SU-DHL-6 (cell line): ENCODE results near the gene KCTD19.
A peak's percentile ranks its signal among the peaks of the same experiment; 100 is the strongest.

Source experiments
- H2AFZ ChIP-seq: fragments of 200-600 bp; sonication (generic); 2 replicates; pipeline ENCODE4 v1.6.1; 2014; ENCODE audit warnings: low read depth, mild to moderate bottlenecking, moderate library complexity, mixed read lengths, antibody characterized with exemption, low read length; ENCODE audit not compliant: severe bottlenecking
- H3F3A ChIP-seq: fragments of 200-600 bp; shearing (Covaris generic); 2 replicates; pipeline ENCODE4 v1.6.0; 2016; ENCODE audit warnings: antibody characterized with exemption, mild to moderate bottlenecking; ENCODE audit not compliant: insufficient read depth
- H3K27ac ChIP-seq: fragments of 200-600 bp; sonication (generic); 2 replicates; pipeline ENCODE4 v1.5.1; 2016; ENCODE audit warnings: low read depth, mild to moderate bottlenecking, low read length, moderate library complexity, mixed read lengths
- H3K27me3 ChIP-seq: fragments of 200-600 bp; sonication (generic), shearing (Covaris generic); 2 replicates; pipeline ENCODE4 v1.6.0; 2014; ENCODE audit warnings: mild to moderate bottlenecking, low read length
- H3K36me3 ChIP-seq: fragments of 200-600 bp; sonication (generic); 2 replicates; pipeline ENCODE4 v1.6.1; 2014; ENCODE audit warnings: mild to moderate bottlenecking, low read length, mixed read lengths
- H3K4me2 ChIP-seq: fragments of 300-600, 200-600 bp; shearing (Covaris generic), sonication (generic); 2 replicates; pipeline ENCODE4 v1.6.0; 2014; ENCODE audit warnings: low read length, low read depth, mild to moderate bottlenecking; ENCODE audit not compliant: poor library complexity, severe bottlenecking
- H3K4me3 ChIP-seq: fragments of 200-600 bp; sonication (generic); 2 replicates; pipeline ENCODE4 v1.5.1; 2014; ENCODE audit warnings: antibody characterized with exemption, low read length, mild to moderate bottlenecking, mixed read lengths; ENCODE audit not compliant: insufficient read depth, poor library complexity, severe bottlenecking
- H3K79me2 ChIP-seq: fragments of 200-600 bp; sonication (generic); 2 replicates; pipeline ENCODE4 v1.6.1; 2014; ENCODE audit warnings: mild to moderate bottlenecking, low read length, moderate library complexity; ENCODE audit not compliant: insufficient read depth
- H3K9ac ChIP-seq: fragments of 200-600 bp; sonication (generic); 2 replicates; pipeline ENCODE4 v1.7.0; 2014; ENCODE audit warnings: mild to moderate bottlenecking, low read length
- H3K9me2 ChIP-seq: fragments of 200-600 bp; sonication (generic); replicated peaks from 2 replicates; pipeline ENCODE4 v1.6.1; 2014; ENCODE audit warnings: low read length; ENCODE audit not compliant: insufficient read depth
- H3K9me3 ChIP-seq: fragments of 200-600 bp; sonication (generic); 2 replicates; pipeline ENCODE4 v1.6.1; 2014; ENCODE audit warnings: low read length, mixed read lengths; ENCODE audit not compliant: insufficient read depth
- H4K20me1 ChIP-seq: fragments of 200-600 bp; sonication (generic); 2 replicates; pipeline ENCODE4 v1.6.1; 2014; ENCODE audit warnings: low read depth, mild to moderate bottlenecking, antibody characterized with exemption, low read length, moderate library complexity, mixed read lengths
- EZH2phosphoT487 ChIP-seq: fragments of 200-600 bp; sonication (generic), shearing (Covaris generic); conservative IDR thresholded peaks from 2 replicates; pipeline ENCODE4 v1.6.1; 2018; ENCODE audit warnings: mild to moderate bottlenecking, antibody characterized with exemption, low read length, moderate library complexity, mixed read lengths
- TF ChIP-seq, protein P1 (sequence below): fragments of 200-600 bp; sonication (generic); IDR thresholded peaks from one replicate; pipeline ENCODE4 v1.5.1; 2017; ENCODE audit warnings: antibody characterized with exemption, mild to moderate bottlenecking, low read length, moderate library complexity; ENCODE audit not compliant: insufficient read depth, poor library complexity, severe bottlenecking

Gene KCTD19

DNA sequence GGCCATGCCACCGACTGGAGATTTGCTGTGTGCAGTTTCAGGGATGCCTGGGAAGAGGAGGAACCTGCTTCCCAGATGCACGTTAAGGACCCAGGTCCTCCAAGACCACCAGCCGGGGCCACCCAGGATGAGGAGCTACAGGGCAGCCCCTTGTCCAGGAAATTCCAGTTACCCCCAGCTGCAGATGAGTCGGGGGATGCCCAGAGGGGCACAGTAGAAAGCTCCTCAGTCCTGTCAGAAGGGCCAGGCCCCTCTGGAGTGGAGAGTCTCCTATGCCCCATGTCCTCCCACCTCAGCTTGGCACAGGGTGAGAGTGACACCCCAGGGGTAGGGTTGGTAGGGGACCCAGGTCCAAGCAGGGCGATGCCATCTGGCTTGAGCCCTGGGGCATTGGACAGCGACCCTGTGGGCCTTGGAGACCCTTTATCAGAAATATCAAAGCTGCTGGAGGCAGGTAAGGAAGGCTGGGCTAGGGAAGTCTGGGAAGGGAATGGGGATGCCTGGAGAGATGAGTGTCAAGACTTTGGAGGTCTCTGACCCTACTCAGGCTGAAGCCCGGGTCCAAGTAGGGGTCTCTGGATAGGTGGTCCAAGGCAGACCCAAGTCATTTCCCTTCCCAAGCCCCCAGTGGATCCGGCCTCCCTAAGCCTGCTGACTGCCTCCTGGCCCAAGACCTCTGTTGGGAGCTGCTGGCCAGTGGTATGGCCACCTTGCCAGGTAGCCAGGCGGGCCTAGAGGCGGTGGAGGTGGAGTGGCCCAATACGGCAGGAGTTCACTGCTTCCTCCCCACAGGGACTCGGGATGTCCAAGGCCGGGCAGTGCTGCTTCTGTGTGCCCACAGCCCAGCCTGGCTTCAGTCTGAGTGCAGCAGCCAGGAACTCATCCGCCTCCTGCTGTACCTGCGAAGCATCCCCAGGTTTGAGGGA lies 46.2 kb downstream of the KCTD19 start:
- H3K79me2 ChIP-seq = no peaks in the 10 kb centered on the region
- H3K9me2 ChIP-seq = no peaks in the 10 kb centered on the region
- no peaks in the 10 kb centered on the region for H3K36me3 ChIP-seq
- H3K27ac ChIP-seq = no peak overlapping the region
- no peak overlapping the region for H3K4me2 ChIP-seq
- no peak overlapping the region for H3K4me3 ChIP-seq
- no peaks in the 10 kb centered on the region for H4K20me1 ChIP-seq
- no peaks in the 10 kb centered on the region for H3F3A ChIP-seq
- no peaks in the 10 kb centered on the region for H3K27me3 ChIP-seq
- H3K9ac ChIP-seq = no peak overlapping the region
- no peak overlapping the region for H2AFZ ChIP-seq
- TF ChIP-seq, protein P1, sequence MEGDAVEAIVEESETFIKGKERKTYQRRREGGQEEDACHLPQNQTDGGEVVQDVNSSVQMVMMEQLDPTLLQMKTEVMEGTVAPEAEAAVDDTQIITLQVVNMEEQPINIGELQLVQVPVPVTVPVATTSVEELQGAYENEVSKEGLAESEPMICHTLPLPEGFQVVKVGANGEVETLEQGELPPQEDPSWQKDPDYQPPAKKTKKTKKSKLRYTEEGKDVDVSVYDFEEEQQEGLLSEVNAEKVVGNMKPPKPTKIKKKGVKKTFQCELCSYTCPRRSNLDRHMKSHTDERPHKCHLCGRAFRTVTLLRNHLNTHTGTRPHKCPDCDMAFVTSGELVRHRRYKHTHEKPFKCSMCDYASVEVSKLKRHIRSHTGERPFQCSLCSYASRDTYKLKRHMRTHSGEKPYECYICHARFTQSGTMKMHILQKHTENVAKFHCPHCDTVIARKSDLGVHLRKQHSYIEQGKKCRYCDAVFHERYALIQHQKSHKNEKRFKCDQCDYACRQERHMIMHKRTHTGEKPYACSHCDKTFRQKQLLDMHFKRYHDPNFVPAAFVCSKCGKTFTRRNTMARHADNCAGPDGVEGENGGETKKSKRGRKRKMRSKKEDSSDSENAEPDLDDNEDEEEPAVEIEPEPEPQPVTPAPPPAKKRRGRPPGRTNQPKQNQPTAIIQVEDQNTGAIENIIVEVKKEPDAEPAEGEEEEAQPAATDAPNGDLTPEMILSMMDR = no peak
- no peak for TF ChIP-seq EZH2phosphoT487
- H3K9me3 ChIP-seq = no peaks in the 10 kb centered on the region

GRCh38 chr16:67279296-67280089 lies 47.0 kb downstream of the KCTD19 start, which contains the start of gene PLEKHG4:
Gene PLEKHG4 (plus strand): TSS chr16:67279532. CDS start chr16:67280045, 513 bp downstream.
- H3F3A ChIP-seq = no peaks in the 10 kb centered on the region
- no peaks in the 10 kb centered on the region for H3K9me2 ChIP-seq
- H3K4me3 ChIP-seq = peak within 1 kb of the TSS; percentile 53
- peak within 1 kb of the TSS; percentile 60 for H3K9ac ChIP-seq
- H3K27ac ChIP-seq = no peak within 1 kb of the TSS
- H4K20me1 ChIP-seq = no peaks in the 10 kb centered on the region
- peak within 1 kb of the TSS; percentile 78 for H2AFZ ChIP-seq
- H3K9me3 ChIP-seq = no peaks in the 10 kb centered on the region
- no peaks in the 10 kb centered on the region for H3K36me3 ChIP-seq
- TF ChIP-seq, protein P1 = peak; percentile 54
- TF ChIP-seq EZH2phosphoT487 = no peak
- no peaks in the 10 kb centered on the region for H3K27me3 ChIP-seq
- no peaks in the 10 kb centered on the region for H3K79me2 ChIP-seq
- H3K4me2 ChIP-seq = peak within 1 kb of the TSS; percentile 62

GRCh38 chr16:67278773-67279295 lies 47.7 kb downstream of the KCTD19 start:
- H3K9ac ChIP-seq = peak overlapping the region; percentile 60
- H3K27me3 ChIP-seq = no peaks in the 10 kb centered on the region
- H2AFZ ChIP-seq = peak overlapping the region; percentile 78
- H3F3A ChIP-seq = no peaks in the 10 kb centered on the region
- H3K27ac ChIP-seq = no peak overlapping the region
- TF ChIP-seq EZH2phosphoT487 = no peak
- TF ChIP-seq, protein P1 = peak; percentile 37
- no peaks in the 10 kb centered on the region for H3K79me2 ChIP-seq
- no peaks in the 10 kb centered on the region for H3K36me3 ChIP-seq
- H3K9me3 ChIP-seq = no peaks in the 10 kb centered on the region
- peak overlapping the region; percentile 53 for H3K4me3 ChIP-seq
- no peaks in the 10 kb centered on the region for H3K9me2 ChIP-seq
- H4K20me1 ChIP-seq = no peaks in the 10 kb centered on the region
- H3K4me2 ChIP-seq = peak overlapping the region; percentile 62
